HepG2 (cell line): ENCODE measurements around the gene MIF. TPM values are rescaled to one million over a fixed set of nuclear protein-coding genes. Genes with fewer than 3 reads are reported as not detected.

Experiments
- HNF4G ChIP-seq, 2 experiments: sonication (generic) in 1 of 2; formaldehyde crosslinking in 1 of 2; IDR thresholded peaks; 2 replicates each; pipeline versions ENCODE4 v1.4.0 to v1.6.1; 2011 to 2020; ENCODE audit warnings: borderline replicate concordance in 2 of 2, low read depth in 2 of 2, mild to moderate bottlenecking in 2 of 2, low read length in 1 of 2, missing genetic modification reagents in 1 of 2, moderate library complexity in 1 of 2
- MED1 ChIP-seq: sonication (generic); formaldehyde crosslinking; IDR thresholded peaks from 2 replicates; pipeline ENCODE4 v1.4.0; 2020; ENCODE audit warnings: missing genetic modification reagents
- NR2F1 ChIP-seq, 2 experiments: fragments of 450-650 bp in 1 of 2; formaldehyde crosslinking in 1 of 2; IDR thresholded peaks; 2 replicates each; pipeline versions ENCODE4 v1.5.0 to v1.6.1; 2016 to 2020; ENCODE audit warnings: mild to moderate bottlenecking in 1 of 2, missing compliant biosample characterization in 1 of 2, missing genetic modification reagents in 1 of 2, moderate library complexity in 1 of 2
- ZFX ChIP-seq: sonication (generic); formaldehyde crosslinking; IDR thresholded peaks from 2 replicates; pipeline ENCODE4 v1.4.0; 2020; ENCODE audit warnings: mild to moderate bottlenecking, low read depth, missing genetic modification reagents, moderate library complexity
- ZNF263 ChIP-seq: sonication (generic); formaldehyde crosslinking; IDR thresholded peaks from 2 replicates; pipeline ENCODE4 v1.4.0; 2020; ENCODE audit warnings: missing genetic modification reagents
- polyA plus RNA-seq, 8 experiments: library from polyadenylated mRNA; depleted of rRNA in 3 of 8; stranded (reverse) in 7 of 8; unstranded in 1 of 8; fragments of >200 nt; fragmentation: Illumina TruSeq in 4 of 8; extraction: Trizol in 4 of 8; gene quantifications; 2 replicates each; pipeline versions ENCODE4 v1.2.1 to v1.2.3, GENCODE V29; 2011 to 2016; ENCODE audit warnings: low read depth in 4 of 8, missing spikeins in 1 of 8, mixed read lengths in 1 of 8; ENCODE audit not compliant: insufficient read depth in 1 of 8
- total RNA-seq, 5 experiments: library from RNA; depleted of rRNA; stranded (reverse); fragments of >200 nt; fragmentation: Illumina TruSeq; extraction: Trizol; gene quantifications; 2 replicates each; pipeline ENCODE4 v1.2.3, GENCODE V29; 2016; ENCODE audit warnings: low read depth in 1 of 5
- TF ChIP-seq, protein P1 (sequence below): sonication (generic); formaldehyde crosslinking; IDR thresholded peaks from 2 replicates; pipeline ENCODE4 v1.5.1; 2020; ENCODE audit warnings: mild to moderate bottlenecking, missing genetic modification reagents, moderate library complexity
- TF ChIP-seq, protein P2 (sequence below): IDR thresholded peaks from 2 replicates; pipeline ENCODE4 v1.4.0; 2020; ENCODE audit warnings: mild to moderate bottlenecking, missing genetic modification reagents

The MIF gene
- total and polyA plus RNA-seq, 2 of the 13 experiments (the other 11 are each of a cell fraction or from before 2014, with no cell fraction given), result 634 to 675 TPM

DNA sequence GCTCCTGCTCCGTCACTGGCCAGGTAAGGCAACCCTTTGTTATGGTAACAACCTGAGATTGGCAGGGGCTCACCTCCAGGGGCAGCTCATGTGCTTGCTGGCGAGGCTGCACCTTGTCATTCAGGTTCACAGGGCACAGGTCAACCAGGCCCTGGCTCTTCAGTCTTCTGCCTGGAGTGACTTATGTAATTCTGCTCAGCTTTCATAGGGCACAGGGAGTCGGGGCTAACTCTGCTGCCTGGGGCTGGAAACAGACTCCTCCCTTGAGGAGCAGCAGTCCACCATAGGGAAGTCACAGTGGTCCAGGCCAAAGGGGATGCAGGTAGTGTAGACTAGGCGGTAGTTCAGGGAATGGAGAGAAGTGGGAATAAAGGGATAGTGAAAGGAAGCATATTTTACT, 1.5 kb upstream of the MIF start (continued):
- TF ChIP-seq, protein P1, sequence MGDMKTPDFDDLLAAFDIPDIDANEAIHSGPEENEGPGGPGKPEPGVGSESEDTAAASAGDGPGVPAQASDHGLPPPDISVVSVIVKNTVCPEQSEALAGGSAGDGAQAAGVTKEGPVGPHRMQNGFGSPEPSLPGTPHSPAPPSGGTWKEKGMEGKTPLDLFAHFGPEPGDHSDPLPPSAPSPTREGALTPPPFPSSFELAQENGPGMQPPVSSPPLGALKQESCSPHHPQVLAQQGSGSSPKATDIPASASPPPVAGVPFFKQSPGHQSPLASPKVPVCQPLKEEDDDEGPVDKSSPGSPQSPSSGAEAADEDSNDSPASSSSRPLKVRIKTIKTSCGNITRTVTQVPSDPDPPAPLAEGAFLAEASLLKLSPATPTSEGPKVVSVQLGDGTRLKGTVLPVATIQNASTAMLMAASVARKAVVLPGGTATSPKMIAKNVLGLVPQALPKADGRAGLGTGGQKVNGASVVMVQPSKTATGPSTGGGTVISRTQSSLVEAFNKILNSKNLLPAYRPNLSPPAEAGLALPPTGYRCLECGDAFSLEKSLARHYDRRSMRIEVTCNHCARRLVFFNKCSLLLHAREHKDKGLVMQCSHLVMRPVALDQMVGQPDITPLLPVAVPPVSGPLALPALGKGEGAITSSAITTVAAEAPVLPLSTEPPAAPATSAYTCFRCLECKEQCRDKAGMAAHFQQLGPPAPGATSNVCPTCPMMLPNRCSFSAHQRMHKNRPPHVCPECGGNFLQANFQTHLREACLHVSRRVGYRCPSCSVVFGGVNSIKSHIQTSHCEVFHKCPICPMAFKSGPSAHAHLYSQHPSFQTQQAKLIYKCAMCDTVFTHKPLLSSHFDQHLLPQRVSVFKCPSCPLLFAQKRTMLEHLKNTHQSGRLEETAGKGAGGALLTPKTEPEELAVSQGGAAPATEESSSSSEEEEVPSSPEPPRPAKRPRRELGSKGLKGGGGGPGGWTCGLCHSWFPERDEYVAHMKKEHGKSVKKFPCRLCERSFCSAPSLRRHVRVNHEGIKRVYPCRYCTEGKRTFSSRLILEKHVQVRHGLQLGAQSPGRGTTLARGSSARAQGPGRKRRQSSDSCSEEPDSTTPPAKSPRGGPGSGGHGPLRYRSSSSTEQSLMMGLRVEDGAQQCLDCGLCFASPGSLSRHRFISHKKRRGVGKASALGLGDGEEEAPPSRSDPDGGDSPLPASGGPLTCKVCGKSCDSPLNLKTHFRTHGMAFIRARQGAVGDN (CRISPR knock-in tag), result peak; percentile 60; the same call in 1 of the 2 replicates
- TF ChIP-seq HNF4G (IDR thresholded peaks at IDR 0.05; ENCODE audit: borderline replicate concordance, low read depth, low read length) (0 out of 2 replicates have a peak, but pooled peaks have one; percentile 29), HNF4G (CRISPR knock-in tag; IDR thresholded peaks at IDR 0.05; ENCODE audit: borderline replicate concordance, low read depth) (no peak), NR2F1 (CRISPR knock-in tag; IDR thresholded peaks at IDR 0.05) (peak in 1 of 2 experiments; percentile 38; a peak in 1 of 4 replicates), MED1 (0 out of 2 replicates have a peak, but pooled peaks have one; percentile 14), ZFX (peak; percentile 36), ZNF263 (CRISPR knock-in tag) (peak; percentile 93)
- TF ChIP-seq, protein P2, sequence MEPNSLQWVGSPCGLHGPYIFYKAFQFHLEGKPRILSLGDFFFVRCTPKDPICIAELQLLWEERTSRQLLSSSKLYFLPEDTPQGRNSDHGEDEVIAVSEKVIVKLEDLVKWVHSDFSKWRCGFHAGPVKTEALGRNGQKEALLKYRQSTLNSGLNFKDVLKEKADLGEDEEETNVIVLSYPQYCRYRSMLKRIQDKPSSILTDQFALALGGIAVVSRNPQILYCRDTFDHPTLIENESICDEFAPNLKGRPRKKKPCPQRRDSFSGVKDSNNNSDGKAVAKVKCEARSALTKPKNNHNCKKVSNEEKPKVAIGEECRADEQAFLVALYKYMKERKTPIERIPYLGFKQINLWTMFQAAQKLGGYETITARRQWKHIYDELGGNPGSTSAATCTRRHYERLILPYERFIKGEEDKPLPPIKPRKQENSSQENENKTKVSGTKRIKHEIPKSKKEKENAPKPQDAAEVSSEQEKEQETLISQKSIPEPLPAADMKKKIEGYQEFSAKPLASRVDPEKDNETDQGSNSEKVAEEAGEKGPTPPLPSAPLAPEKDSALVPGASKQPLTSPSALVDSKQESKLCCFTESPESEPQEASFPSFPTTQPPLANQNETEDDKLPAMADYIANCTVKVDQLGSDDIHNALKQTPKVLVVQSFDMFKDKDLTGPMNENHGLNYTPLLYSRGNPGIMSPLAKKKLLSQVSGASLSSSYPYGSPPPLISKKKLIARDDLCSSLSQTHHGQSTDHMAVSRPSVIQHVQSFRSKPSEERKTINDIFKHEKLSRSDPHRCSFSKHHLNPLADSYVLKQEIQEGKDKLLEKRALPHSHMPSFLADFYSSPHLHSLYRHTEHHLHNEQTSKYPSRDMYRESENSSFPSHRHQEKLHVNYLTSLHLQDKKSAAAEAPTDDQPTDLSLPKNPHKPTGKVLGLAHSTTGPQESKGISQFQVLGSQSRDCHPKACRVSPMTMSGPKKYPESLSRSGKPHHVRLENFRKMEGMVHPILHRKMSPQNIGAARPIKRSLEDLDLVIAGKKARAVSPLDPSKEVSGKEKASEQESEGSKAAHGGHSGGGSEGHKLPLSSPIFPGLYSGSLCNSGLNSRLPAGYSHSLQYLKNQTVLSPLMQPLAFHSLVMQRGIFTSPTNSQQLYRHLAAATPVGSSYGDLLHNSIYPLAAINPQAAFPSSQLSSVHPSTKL (CRISPR knock-in tag), result 0 out of 2 replicates have a peak, but pooled peaks have one; percentile 20
